ENCODE measurements around the gene DPP10. TPM values are rescaled to one million over a fixed set of nuclear protein-coding genes. Genes with fewer than 3 reads are reported as not detected.

The DPP10 gene
- total RNA-seq, 1 donor, result not detected

GRCh38 chr2:114426756-114427155, 15.7 kb upstream of the DPP10 start:
- no peak for DNase-seq (ENCODE audit: low read depth)
- TF ChIP-seq CTCF (IDR thresholded peaks at IDR 0.05; ENCODE audit: insufficient read depth, low read length), result no peak
- H3K4me3 ChIP-seq (ENCODE audit: low read depth, low read length), result no peak overlapping the region

DNA sequence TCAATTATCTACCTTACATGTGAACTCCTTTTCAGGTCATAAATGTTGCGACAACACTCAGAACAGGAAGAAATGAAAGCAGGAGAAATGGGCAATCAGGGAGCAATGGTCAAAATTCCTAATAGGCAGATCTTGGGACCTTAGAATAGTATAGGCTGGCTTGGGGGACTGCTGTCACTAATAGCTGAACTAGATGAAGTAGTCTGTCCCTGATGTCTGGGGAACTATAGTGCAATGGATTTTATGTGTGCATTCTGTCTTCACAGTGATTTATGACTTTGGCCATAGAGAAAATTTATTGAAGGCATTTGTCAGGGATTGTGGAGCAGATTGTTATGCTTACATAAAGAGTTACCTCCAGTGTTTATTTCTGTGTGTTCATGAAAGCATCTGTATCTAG, 6.1 kb upstream of the DPP10 start:
- DNase-seq (ENCODE audit: low read depth), result no peak
- H3K4me3 ChIP-seq (ENCODE audit: low read depth, low read length), result no peak overlapping the region
- TF ChIP-seq CTCF (IDR thresholded peaks at IDR 0.05; ENCODE audit: insufficient read depth, low read length), result no peak

GRCh38 chr2:114446571-114446970, 4.1 kb downstream of the DPP10 start:
- TF ChIP-seq CTCF (IDR thresholded peaks at IDR 0.05; ENCODE audit: insufficient read depth, low read length), result no peak
- DNase-seq (ENCODE audit: low read depth), result no peak
- no peak overlapping the region for H3K4me3 ChIP-seq (ENCODE audit: low read depth, low read length)

GRCh38 chr2:114450639-114451038, 8.2 kb downstream of the DPP10 start:
- no peak overlapping the region for H3K4me3 ChIP-seq (ENCODE audit: low read depth, low read length)
- no peak for DNase-seq (ENCODE audit: low read depth)
- TF ChIP-seq CTCF (IDR thresholded peaks at IDR 0.05; ENCODE audit: insufficient read depth, low read length), result no peak

- no peak for TF ChIP-seq CTCF (IDR thresholded peaks at IDR 0.05; ENCODE audit: insufficient read depth, low read length)
- H3K4me3 ChIP-seq (ENCODE audit: low read depth, low read length), result no peak overlapping the region
- no peak for DNase-seq (ENCODE audit: low read depth)
Measured at GRCh38 chr2:114456566-114456965, 14.1 kb downstream of the DPP10 start.

DNA sequence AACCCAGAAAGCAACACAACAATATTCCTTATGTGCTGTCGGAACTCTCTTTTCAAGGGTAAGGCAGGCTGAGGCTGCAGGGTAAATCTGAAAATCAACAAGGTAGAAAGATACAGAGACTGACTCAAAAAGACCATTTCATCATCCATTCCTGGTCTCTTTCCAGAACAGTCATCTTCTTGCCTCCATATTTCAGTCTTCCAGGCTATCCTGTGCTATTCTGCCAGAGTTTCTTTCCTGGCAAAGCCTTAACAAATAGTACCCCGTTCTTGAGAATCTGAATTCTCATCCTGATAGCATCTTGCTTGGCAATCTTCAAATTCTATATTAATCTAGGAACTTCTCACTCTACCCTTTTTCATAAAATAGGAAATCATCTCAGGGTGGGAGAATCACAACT, 15.5 kb downstream of the DPP10 start:
- no peak for TF ChIP-seq CTCF (IDR thresholded peaks at IDR 0.05; ENCODE audit: insufficient read depth, low read length)
- no peak overlapping the region for H3K4me3 ChIP-seq (ENCODE audit: low read depth, low read length)
- no peak for DNase-seq (ENCODE audit: low read depth)

DNA sequence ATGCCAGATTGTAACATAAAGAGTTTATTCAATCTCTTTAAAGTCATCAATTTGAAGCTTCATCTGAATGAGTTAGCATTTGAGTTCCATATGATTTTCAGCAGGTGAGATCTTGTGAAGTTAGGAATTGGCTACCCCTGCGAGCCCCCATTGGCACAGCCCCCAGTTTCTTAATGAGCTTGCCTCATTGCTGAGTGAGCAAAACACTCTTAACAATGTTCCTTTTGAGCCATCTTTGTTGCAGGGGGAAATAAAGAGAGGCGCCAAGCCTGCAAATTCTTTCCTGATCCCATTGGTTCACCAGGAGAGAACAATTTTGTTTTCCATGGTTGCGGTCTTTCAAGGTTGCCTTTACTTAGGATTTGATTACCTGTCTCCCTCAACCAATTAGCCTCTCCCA, 18.7 kb downstream of the DPP10 start:
- no peak for DNase-seq (ENCODE audit: low read depth)
- no peak for TF ChIP-seq CTCF (IDR thresholded peaks at IDR 0.05; ENCODE audit: insufficient read depth, low read length)
- no peak overlapping the region for H3K4me3 ChIP-seq (ENCODE audit: low read depth, low read length)
